Bronchial epithelial cell (primary cell): ENCODE data around the gene KRTAP10-5. TPM values are rescaled to one million over a fixed set of nuclear protein-coding genes. Genes with fewer than 3 reads are reported as not detected.
A peak's percentile ranks its signal among the peaks of the same experiment; 100 is the strongest.
"Not testable (repeated sequence)": the region's sequence is repeated elsewhere in the genome, so short reads cannot be mapped to it uniquely, and the experiment has no call there.

ENCODE experiments used
- DNase-seq: peaks from one replicate; pipeline ENCODE4 v3.0.0-alpha.2; 2010; ENCODE audit warnings: low read depth
- FAIRE-seq: peaks from 2 replicates; lab custom pipeline; 2011; peaks lifted over from hg19 to GRCh38; lab: Jason Lieb, UNC
- H3K27me3 ChIP-seq: 2 replicates; pipeline ENCODE4 v1.5.1; 2011; ENCODE audit warnings: low read length; ENCODE audit not compliant: control insufficient read depth, insufficient read depth
- H3K36me3 ChIP-seq: 2 replicates; pipeline ENCODE4 v1.5.1; 2011; ENCODE audit warnings: low read length; ENCODE audit not compliant: control insufficient read depth, insufficient read depth
- H3K4me3 ChIP-seq: 2 replicates; pipeline ENCODE4 v1.5.1; 2011; ENCODE audit warnings: mild to moderate bottlenecking, low read depth, low read length, control low read depth
- CTCF ChIP-seq: IDR thresholded peaks from 2 replicates; pipeline ENCODE4 v1.5.1; 2011; ENCODE audit warnings: mild to moderate bottlenecking, moderate library complexity, low read length, control low read depth, inconsistent platforms; ENCODE audit not compliant: insufficient read depth, severe bottlenecking
- total RNA-seq: library from RNA; depleted of rRNA; stranded (reverse); fragments of >200 nt; gene quantifications from 2 replicates; pipeline ENCODE4 v1.2.1, GENCODE V29; 2014

KRTAP10-5 gene
- total RNA-seq, 1 donor from 2014 or later = not detected

GRCh38 chr21:44574457-44575306, 5.7 kb downstream of the KRTAP10-5 start:
- FAIRE-seq = no peak
- no peaks in the 10 kb centered on the region for H3K36me3 ChIP-seq
- no peak for TF ChIP-seq CTCF
- no peak for DNase-seq
- H3K4me3 ChIP-seq = no peak overlapping the region
- no peaks in the 10 kb centered on the region for H3K27me3 ChIP-seq

- DNase-seq, FAIRE-seq, H3K36me3 ChIP-seq, H3K27me3 ChIP-seq, H3K4me3 ChIP-seq: not testable (repeated sequence)
Observed at GRCh38 chr21:44573630-44574456, 6.6 kb downstream of the KRTAP10-5 start, which contains the start of gene KRTAP10-4. Gene KRTAP10-4, plus strand, starts transcription at chr21:44573729. Its CDS starts 30 bp downstream, at chr21:44573759.

GRCh38 chr21:44572959-44573583, 7.3 kb downstream of the KRTAP10-5 start:
- no peak overlapping the region for H3K4me3 ChIP-seq
- no peak for TF ChIP-seq CTCF
- no peak for DNase-seq
- H3K36me3 ChIP-seq = no peaks in the 10 kb centered on the region
- no peaks in the 10 kb centered on the region for H3K27me3 ChIP-seq
- FAIRE-seq = peak; percentile 89

- FAIRE-seq (peak; percentile 43), DNase-seq (no peak)
- Histone ChIP-seq H3K4me3 (no peak overlapping the region), H3K36me3 (no peaks in the 10 kb centered on the region), H3K27me3 (no peaks in the 10 kb centered on the region)
- TF ChIP-seq CTCF = no peak
Observed at GRCh38 chr21:44571844-44572782, 8.3 kb downstream of the KRTAP10-5 start.

DNA sequence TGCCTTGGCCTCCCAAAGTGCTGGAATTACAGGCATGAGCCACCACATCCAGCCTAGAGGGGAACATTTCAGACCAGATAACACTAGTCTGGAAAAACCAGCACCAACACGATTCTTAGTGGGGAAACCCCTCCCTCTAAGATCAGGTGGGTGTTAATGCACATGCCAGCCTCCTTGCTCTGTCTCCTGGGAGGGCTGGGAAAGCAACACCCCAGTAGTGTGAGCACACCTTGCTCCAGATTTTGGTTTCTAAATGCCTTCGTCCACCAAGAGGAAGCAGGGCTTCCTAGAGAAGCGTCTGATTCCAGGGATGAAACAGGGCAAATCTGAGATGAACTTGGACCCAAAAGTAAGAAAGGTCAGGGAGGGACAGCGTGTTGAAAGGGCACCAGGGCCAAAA, 9.1 kb downstream of the KRTAP10-5 start:
- H3K27me3 ChIP-seq = no peaks in the 10 kb centered on the region
- DNase-seq (no peak), FAIRE-seq (no peak)
- no peak for TF ChIP-seq CTCF
- no peak overlapping the region for H3K4me3 ChIP-seq
- no peaks in the 10 kb centered on the region for H3K36me3 ChIP-seq
